HG03460 (cell line): ENCODE measurements around the gene CANT1.
"Not testable (repeated sequence)": the region's sequence is repeated elsewhere in the genome, so short reads cannot be mapped to it uniquely, and the experiment has no call there.

Source experiments
- ATAC-seq: cut with Tn5 transposase; IDR thresholded peaks from one replicate; pipeline ENCODE4 v1.9.1; 2021; ENCODE audit not compliant: unreplicated experiment

Gene CANT1

GRCh38 chr17:79028496-79029326, 19.1 kb upstream of the CANT1 start:
- ATAC-seq, result no peak

- no peak for ATAC-seq
These were observed 18.4 kb upstream of the CANT1 start for GRCh38 chr17:79027925-79028491.

- ATAC-seq, result no peak
These were observed 17.8 kb upstream of the CANT1 start for GRCh38 chr17:79027274-79027924.

GRCh38 chr17:79026376-79027273, 17.1 kb upstream of the CANT1 start:
- no peak for ATAC-seq

- ATAC-seq, result no peak
These were observed 15.6 kb upstream of the CANT1 start for GRCh38 chr17:79024901-79025737.

GRCh38 chr17:79023886-79024771, 14.6 kb upstream of the CANT1 start, which contains the start of gene C1QTNF1:
Gene C1QTNF1, plus strand, starts transcription at chr17:79024169. Its CDS starts 19,800 bp downstream, at chr17:79043969.
- no peak for ATAC-seq

GRCh38 chr17:79023180-79023705, 13.7 kb upstream of the CANT1 start:
- ATAC-seq, result no peak

- ATAC-seq, result no peak
These were observed 13.0 kb upstream of the CANT1 start for GRCh38 chr17:79022507-79022991.

GRCh38 chr17:79021929-79022328, 12.4 kb upstream of the CANT1 start:
- ATAC-seq, result not testable (repeated sequence)

GRCh38 chr17:79020631-79021301, 11.2 kb upstream of the CANT1 start:
- ATAC-seq, result no peak

- no peak for ATAC-seq
These were observed 10.3 kb upstream of the CANT1 start for GRCh38 chr17:79019632-79020584.

GRCh38 chr17:79019261-79019631, 9.7 kb upstream of the CANT1 start:
- ATAC-seq, result no peak

GRCh38 chr17:79018370-79018695, 8.8 kb upstream of the CANT1 start:
- ATAC-seq, result no peak

- ATAC-seq, result no peak
These were observed 8.2 kb upstream of the CANT1 start for GRCh38 chr17:79017546-79018369.

GRCh38 chr17:79014158-79014758, 4.7 kb upstream of the CANT1 start:
- no peak for ATAC-seq

GRCh38 chr17:79012563-79013134, 3.1 kb upstream of the CANT1 start:
- no peak for ATAC-seq
